Ishikawa (cell line): Measurements from ENCODE around the gene SYT6.

Experiments used
- CEBPB ChIP-seq: IDR thresholded peaks from 2 replicates; pipeline ENCODE4 v1.6.1; 2012
- CREB1 ChIP-seq: IDR thresholded peaks from 2 replicates; pipeline ENCODE4 v1.6.1; 2012; ENCODE audit warnings: low read depth
- EGR1 ChIP-seq: IDR thresholded peaks from 2 replicates; pipeline ENCODE4 v1.6.1; 2012
- EP300 ChIP-seq: IDR thresholded peaks from 2 replicates; pipeline ENCODE4 v1.6.1; 2012; ENCODE audit warnings: borderline replicate concordance
- FOXM1 ChIP-seq: IDR thresholded peaks from 2 replicates; pipeline ENCODE4 v1.6.1; 2012; ENCODE audit warnings: low read depth, borderline replicate concordance
- NFIC ChIP-seq: IDR thresholded peaks from 2 replicates; pipeline ENCODE4 v1.6.1; 2012
- RAD21 ChIP-seq: IDR thresholded peaks from 2 replicates; pipeline ENCODE4 v1.6.1; 2012; ENCODE audit warnings: low read depth
- REST ChIP-seq: IDR thresholded peaks from 2 replicates; pipeline ENCODE4 v1.6.1; 2012; ENCODE audit warnings: low read depth, mild to moderate bottlenecking
- TAF1 ChIP-seq: IDR thresholded peaks from 2 replicates; pipeline ENCODE4 v1.6.1; 2012; ENCODE audit warnings: low read depth, mild to moderate bottlenecking
- TCF12 ChIP-seq: IDR thresholded peaks from 2 replicates; pipeline ENCODE4 v1.6.1; 2012; ENCODE audit warnings: low read depth
- TEAD4 ChIP-seq: IDR thresholded peaks from 2 replicates; pipeline ENCODE4 v1.6.1; 2012
- USF1 ChIP-seq: IDR thresholded peaks from 2 replicates; pipeline ENCODE4 v1.6.1; 2012
- YY1 ChIP-seq: IDR thresholded peaks from 2 replicates; pipeline ENCODE4 v1.6.1; 2012; ENCODE audit warnings: low read depth
- ZBTB7A ChIP-seq: IDR thresholded peaks from 2 replicates; pipeline ENCODE4 v1.6.1; 2012; ENCODE audit warnings: low read depth
- TF ChIP-seq, protein P1 (sequence below): IDR thresholded peaks from 2 replicates; pipeline ENCODE4 v1.6.1; 2012

The SYT6 gene

GRCh38 chr1:114196992-114197907, 43.6 kb upstream of the SYT6 start:
- TF ChIP-seq REST, result no peak
- no peak for TF ChIP-seq CREB1
- TF ChIP-seq TAF1, result no peak
- no peak for TF ChIP-seq TEAD4
- TF ChIP-seq USF1, result no peak
- TF ChIP-seq EGR1, result no peak
- TF ChIP-seq YY1, result no peak
- TF ChIP-seq, protein P1, sequence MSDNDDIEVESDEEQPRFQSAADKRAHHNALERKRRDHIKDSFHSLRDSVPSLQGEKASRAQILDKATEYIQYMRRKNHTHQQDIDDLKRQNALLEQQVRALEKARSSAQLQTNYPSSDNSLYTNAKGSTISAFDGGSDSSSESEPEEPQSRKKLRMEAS, result no peak
- TF ChIP-seq CEBPB, result no peak
- no peak for TF ChIP-seq RAD21
- no peak for TF ChIP-seq TCF12
- TF ChIP-seq FOXM1, result no peak
- TF ChIP-seq EP300, result no peak
- no peak for TF ChIP-seq ZBTB7A
- TF ChIP-seq NFIC, result no peak

GRCh38 chr1:114195819-114196218, 42.1 kb upstream of the SYT6 start:
- no peak for TF ChIP-seq TAF1

- no peak for TF ChIP-seq CEBPB
- no peak for TF ChIP-seq USF1
- TF ChIP-seq EP300, result no peak
- no peak for TF ChIP-seq YY1
- TF ChIP-seq TCF12, result no peak
- no peak for TF ChIP-seq FOXM1
- no peak for TF ChIP-seq REST
- TF ChIP-seq NFIC, result no peak
- TF ChIP-seq, protein P1, result no peak
- TF ChIP-seq TEAD4, result no peak
Measured at GRCh38 chr1:114192328-114192727, 38.7 kb upstream of the SYT6 start.

GRCh38 chr1:114189398-114189797, 35.7 kb upstream of the SYT6 start:
- no peak for TF ChIP-seq REST
- TF ChIP-seq, protein P1, result no peak
- no peak for TF ChIP-seq EP300
- no peak for TF ChIP-seq ZBTB7A
- no peak for TF ChIP-seq YY1
- TF ChIP-seq USF1, result no peak
